ENCODE results near the gene FBXW4. TPM values are rescaled to one million over a fixed set of nuclear protein-coding genes. Genes with fewer than 3 reads are reported as not detected.

FBXW4 gene
- total and polyA plus RNA-seq, 2 donors (not counting 1 experiment from before 2014, with no cell fraction given): 32.7 to 60.8 TPM

DNA sequence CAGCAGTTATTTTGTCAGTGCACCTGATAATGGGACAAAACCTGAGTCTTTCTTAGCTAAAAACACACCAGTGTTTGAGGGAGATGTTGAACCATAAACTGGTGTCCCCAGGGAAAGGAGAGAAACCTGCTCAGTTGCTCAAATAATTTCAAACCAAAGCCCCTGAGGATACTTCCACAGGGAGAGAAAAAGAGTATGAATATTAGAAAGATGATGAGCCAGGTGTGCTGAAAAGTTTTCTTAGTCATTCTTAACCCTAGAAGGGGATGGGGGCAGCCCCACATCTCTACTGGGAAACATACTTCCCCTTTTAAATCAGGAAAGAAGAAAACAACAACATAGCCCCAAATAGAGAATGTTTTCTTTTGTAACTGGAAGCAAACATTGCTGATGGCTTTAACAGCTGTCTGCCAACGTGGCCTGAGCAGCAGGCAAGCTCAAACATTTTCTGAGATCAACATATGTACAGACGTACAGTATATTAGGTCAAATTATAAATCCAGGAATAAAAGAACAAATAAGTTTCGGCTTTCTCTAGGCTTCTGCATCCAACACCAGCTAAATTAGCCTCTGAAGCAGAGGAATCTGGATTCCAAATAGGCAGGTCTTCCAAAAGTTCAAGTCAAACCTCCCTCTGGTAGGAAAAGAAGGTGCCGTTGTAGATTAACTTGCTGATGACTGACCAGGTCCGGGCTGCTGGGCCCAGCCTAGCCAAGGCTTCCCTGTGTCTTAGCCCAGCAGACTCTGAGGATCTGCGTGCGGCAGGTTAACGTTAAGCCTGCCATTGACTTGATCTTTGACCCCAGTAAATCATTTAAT is 30.5 kb upstream of the FBXW4 start:
- peaks cover 15% of the 10 kb centered on the region for H3K27me3 ChIP-seq (ENCODE audit: control insufficient read depth, insufficient read depth, low read length)

DNA sequence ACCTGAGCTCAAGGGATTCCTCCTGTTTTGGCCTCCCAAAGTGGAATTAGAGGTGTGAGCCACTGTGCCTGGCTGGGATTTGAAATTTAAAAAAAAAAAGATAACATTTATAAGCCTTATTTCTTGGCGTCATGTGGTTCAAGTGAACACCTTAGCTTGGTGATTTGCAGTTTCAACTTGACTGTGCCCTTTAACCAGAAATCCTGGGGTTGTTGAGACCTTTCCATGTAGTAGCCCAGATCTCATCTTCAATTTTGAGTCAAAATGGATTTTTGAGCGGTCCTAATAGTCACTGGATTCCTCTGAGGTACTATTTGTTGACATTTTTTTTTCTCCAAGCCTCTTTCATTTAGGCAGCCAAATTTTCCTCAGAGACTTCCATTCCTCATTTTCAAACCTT is 29.5 kb upstream of the FBXW4 start:
- Histone ChIP-seq H3K36me3 (ENCODE audit: control insufficient read depth, insufficient read depth, low read length) (no peaks in the 10 kb centered on the region), H3K79me2 (ENCODE audit: control insufficient read depth, insufficient read depth, low read length) (no peaks in the 10 kb centered on the region), H3K27me3 (ENCODE audit: control insufficient read depth, insufficient read depth, low read length) (peaks cover 18% of the 10 kb centered on the region), H3K27ac (ENCODE audit: insufficient read depth, low read length) (no peak overlapping the region), H3K4me2 (ENCODE audit: extremely low read depth, insufficient read depth, low read length) (no peak overlapping the region), H3K9ac (ENCODE audit: insufficient read depth, low read length) (no peak overlapping the region), H4K20me1 (ENCODE audit: control insufficient read depth, extremely low read depth, insufficient read depth, low read length) (no peaks in the 10 kb centered on the region), H2AFZ (ENCODE audit: low read length) (no peak overlapping the region), H3K4me3 (replicated peaks in 1 of 4; ENCODE audit: control extremely low read depth in 1 of 4, insufficient read depth in 1 of 4, low read depth in 3 of 4, low read length in 4 of 4) (no peak overlapping the region), H3K9me3 (ENCODE audit: control insufficient read depth, insufficient read depth, low read depth, low read length) (no peaks in the 10 kb centered on the region), H3K4me1 (ENCODE audit: control insufficient read depth, extremely low read depth, insufficient read depth, low read length) (no peaks in the 10 kb centered on the region)
- TF ChIP-seq, protein P1, sequence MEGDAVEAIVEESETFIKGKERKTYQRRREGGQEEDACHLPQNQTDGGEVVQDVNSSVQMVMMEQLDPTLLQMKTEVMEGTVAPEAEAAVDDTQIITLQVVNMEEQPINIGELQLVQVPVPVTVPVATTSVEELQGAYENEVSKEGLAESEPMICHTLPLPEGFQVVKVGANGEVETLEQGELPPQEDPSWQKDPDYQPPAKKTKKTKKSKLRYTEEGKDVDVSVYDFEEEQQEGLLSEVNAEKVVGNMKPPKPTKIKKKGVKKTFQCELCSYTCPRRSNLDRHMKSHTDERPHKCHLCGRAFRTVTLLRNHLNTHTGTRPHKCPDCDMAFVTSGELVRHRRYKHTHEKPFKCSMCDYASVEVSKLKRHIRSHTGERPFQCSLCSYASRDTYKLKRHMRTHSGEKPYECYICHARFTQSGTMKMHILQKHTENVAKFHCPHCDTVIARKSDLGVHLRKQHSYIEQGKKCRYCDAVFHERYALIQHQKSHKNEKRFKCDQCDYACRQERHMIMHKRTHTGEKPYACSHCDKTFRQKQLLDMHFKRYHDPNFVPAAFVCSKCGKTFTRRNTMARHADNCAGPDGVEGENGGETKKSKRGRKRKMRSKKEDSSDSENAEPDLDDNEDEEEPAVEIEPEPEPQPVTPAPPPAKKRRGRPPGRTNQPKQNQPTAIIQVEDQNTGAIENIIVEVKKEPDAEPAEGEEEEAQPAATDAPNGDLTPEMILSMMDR (conservative IDR thresholded peaks at IDR 0.05 in 1 of 2, IDR thresholded peaks at IDR 0.05 in 1 of 2; ENCODE audit: low read depth in 1 of 2, low read length in 2 of 2): no peak
- no peak for TF ChIP-seq EZH2 (IDR thresholded peaks at IDR 0.05; ENCODE audit: low read length, missing control alignments)
- no peak for DNase-seq (ENCODE audit: low read depth in 2 of 2)

More for the DNA sequence above, 30.5 kb upstream of the FBXW4 start:
- H3K4me2 ChIP-seq (ENCODE audit: extremely low read depth, insufficient read depth, low read length): no peak overlapping the region
- no peak for TF ChIP-seq EZH2 (IDR thresholded peaks at IDR 0.05; ENCODE audit: low read length, missing control alignments)
- TF ChIP-seq, protein P1 (conservative IDR thresholded peaks at IDR 0.05 in 1 of 2, IDR thresholded peaks at IDR 0.05 in 1 of 2; ENCODE audit: low read depth in 1 of 2, low read length in 2 of 2): no peak
- no peaks in the 10 kb centered on the region for H4K20me1 ChIP-seq (ENCODE audit: control insufficient read depth, extremely low read depth, insufficient read depth, low read length)
- no peak overlapping the region for H3K4me3 ChIP-seq (replicated peaks in 1 of 4; ENCODE audit: control extremely low read depth in 1 of 4, insufficient read depth in 1 of 4, low read depth in 3 of 4, low read length in 4 of 4)
- no peak overlapping the region for H3K9ac ChIP-seq (ENCODE audit: insufficient read depth, low read length)
- H3K27ac ChIP-seq (ENCODE audit: insufficient read depth, low read length): no peak overlapping the region
- H3K9me3 ChIP-seq (ENCODE audit: control insufficient read depth, insufficient read depth, low read depth, low read length): no peaks in the 10 kb centered on the region
- H3K36me3 ChIP-seq (ENCODE audit: control insufficient read depth, insufficient read depth, low read length): no peaks in the 10 kb centered on the region
- DNase-seq (ENCODE audit: low read depth in 2 of 2): no peak
- no peaks in the 10 kb centered on the region for H3K79me2 ChIP-seq (ENCODE audit: control insufficient read depth, insufficient read depth, low read length)
- H3K4me1 ChIP-seq (ENCODE audit: control insufficient read depth, extremely low read depth, insufficient read depth, low read length): no peaks in the 10 kb centered on the region
- H2AFZ ChIP-seq (ENCODE audit: low read length): no peak overlapping the region

DNA sequence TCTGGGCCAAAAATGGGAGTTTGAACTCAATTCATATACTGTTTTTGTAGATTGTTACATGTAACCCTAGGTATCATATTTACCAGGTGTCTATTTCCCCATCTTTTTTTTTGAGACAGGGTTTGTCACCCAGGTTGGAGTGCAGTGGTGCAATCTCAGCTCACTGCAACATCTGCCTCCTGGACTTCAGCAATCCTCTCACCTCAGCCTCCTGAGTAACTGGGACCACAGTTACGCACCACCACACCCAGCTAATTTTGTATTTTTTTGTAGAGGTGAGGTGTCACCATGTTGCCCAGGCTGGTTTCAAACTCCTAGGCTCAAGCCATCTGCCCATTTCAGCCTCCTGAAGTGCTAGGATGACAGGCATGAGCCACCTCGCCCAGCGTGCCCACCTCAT is 28.2 kb upstream of the FBXW4 start:
- Histone ChIP-seq H3K36me3 (ENCODE audit: control insufficient read depth, insufficient read depth, low read length) (no peaks in the 10 kb centered on the region), H2AFZ (ENCODE audit: low read length) (no peak overlapping the region), H3K9me3 (ENCODE audit: control insufficient read depth, insufficient read depth, low read depth, low read length) (no peaks in the 10 kb centered on the region), H3K9ac (ENCODE audit: insufficient read depth, low read length) (no peak overlapping the region), H3K27me3 (ENCODE audit: control insufficient read depth, insufficient read depth, low read length) (peaks cover 21% of the 10 kb centered on the region), H3K4me3 (replicated peaks in 1 of 4; ENCODE audit: control extremely low read depth in 1 of 4, insufficient read depth in 1 of 4, low read depth in 3 of 4, low read length in 4 of 4) (no peak overlapping the region), H3K27ac (ENCODE audit: insufficient read depth, low read length) (no peak overlapping the region), H4K20me1 (ENCODE audit: control insufficient read depth, extremely low read depth, insufficient read depth, low read length) (no peaks in the 10 kb centered on the region), H3K4me1 (ENCODE audit: control insufficient read depth, extremely low read depth, insufficient read depth, low read length) (no peaks in the 10 kb centered on the region), H3K79me2 (ENCODE audit: control insufficient read depth, insufficient read depth, low read length) (no peaks in the 10 kb centered on the region), H3K4me2 (ENCODE audit: extremely low read depth, insufficient read depth, low read length) (no peak overlapping the region)
- no peak for DNase-seq (ENCODE audit: low read depth in 2 of 2)
- no peak for TF ChIP-seq EZH2 (IDR thresholded peaks at IDR 0.05; ENCODE audit: low read length, missing control alignments)
- TF ChIP-seq, protein P1 (conservative IDR thresholded peaks at IDR 0.05 in 1 of 2, IDR thresholded peaks at IDR 0.05 in 1 of 2; ENCODE audit: low read depth in 1 of 2, low read length in 2 of 2): no peak
